SK-N-SH treated with all-trans-retinoic acid at 6 μM for 48 hours (cell line): ENCODE measurements around the gene FTO.

Experiments
- ATAC-seq: fragments of 200-7000 bp; cut with Tn5 transposase; 3 replicates; pipeline ENCODE4 v1.9.1; 2020; ENCODE audit warnings: mild to moderate bottlenecking, moderate library complexity
- ARNTL ChIP-seq: fragments of 450-650 bp; formaldehyde crosslinking; IDR thresholded peaks from 2 replicates; pipeline ENCODE4 v1.5.0; 2020; ENCODE audit warnings: low read depth, mild to moderate bottlenecking, moderate library complexity, borderline replicate concordance
- BACH2 ChIP-seq: fragments of 250-450 bp; sonication (Bioruptor Pico); IDR thresholded peaks from 2 replicates; pipeline ENCODE4 v1.9.0; 2021; ENCODE audit warnings: mild to moderate bottlenecking, borderline replicate concordance
- CREB5 ChIP-seq: fragments of 250-450 bp; sonication (Bioruptor Pico); IDR thresholded peaks from 2 replicates; pipeline ENCODE4 v1.5.1; 2020; ENCODE audit warnings: low read depth, mild to moderate bottlenecking, moderate library complexity
- CSDC2 ChIP-seq: fragments of 250-450 bp; sonication (Bioruptor Pico); IDR thresholded peaks from 2 replicates; pipeline ENCODE4 v1.5.0; 2020; ENCODE audit warnings: mild to moderate bottlenecking, moderate library complexity
- CSRNP3 ChIP-seq: fragments of 250-450 bp; sonication (Bioruptor Pico); IDR thresholded peaks from 2 replicates; pipeline ENCODE4 v1.5.1; 2021; ENCODE audit warnings: mild to moderate bottlenecking, moderate library complexity
- GLIS3 ChIP-seq: fragments of 250-450 bp; sonication (Bioruptor Pico); IDR thresholded peaks from 2 replicates; pipeline ENCODE4 v1.5.0; 2020; ENCODE audit warnings: mild to moderate bottlenecking, moderate library complexity
- ISL1 ChIP-seq: fragments of 250-450 bp; sonication (Bioruptor Pico); IDR thresholded peaks from 2 replicates; pipeline ENCODE4 v2.1.2; 2022; ENCODE audit warnings: mild to moderate bottlenecking, moderate library complexity
- OSR1 ChIP-seq: fragments of 250-450 bp; sonication (Bioruptor Pico); IDR thresholded peaks from 2 replicates; pipeline ENCODE4 v1.8.0; 2022; ENCODE audit warnings: moderate library complexity, mild to moderate bottlenecking, inconsistent platforms
- PATZ1 ChIP-seq: fragments of 250-450 bp; sonication (Bioruptor Pico); IDR thresholded peaks from 2 replicates; pipeline ENCODE4 v1.8.0; 2020; ENCODE audit warnings: mild to moderate bottlenecking, moderate library complexity, borderline replicate concordance
- POU6F1 ChIP-seq: fragments of 250-450 bp; sonication (Bioruptor Pico); IDR thresholded peaks from 2 replicates; pipeline ENCODE4 v1.8.0; 2021; ENCODE audit warnings: low read depth, mild to moderate bottlenecking, moderate library complexity, borderline replicate concordance
- PPARA ChIP-seq: fragments of 250-450 bp; sonication (Bioruptor Pico); IDR thresholded peaks from 2 replicates; pipeline ENCODE4 v1.5.0; 2020; ENCODE audit warnings: mild to moderate bottlenecking, borderline replicate concordance
- RARB ChIP-seq: fragments of 250-450 bp; sonication (Bioruptor Pico); IDR thresholded peaks from 2 replicates; pipeline ENCODE4 v1.8.0; 2021; ENCODE audit warnings: mild to moderate bottlenecking, moderate library complexity
- TOX ChIP-seq: fragments of 250-450 bp; sonication (Bioruptor Pico); IDR thresholded peaks from 2 replicates; pipeline ENCODE4 v1.8.0; 2021; ENCODE audit warnings: mild to moderate bottlenecking, moderate library complexity, borderline replicate concordance
- TSHZ2 ChIP-seq: fragments of 250-450 bp; sonication (Bioruptor Pico); IDR thresholded peaks from 2 replicates; pipeline ENCODE4 v1.5.0; 2020; ENCODE audit warnings: mild to moderate bottlenecking, moderate library complexity
- ZC3H10 ChIP-seq: fragments of 250-450 bp; sonication (Bioruptor Pico); IDR thresholded peaks from 2 replicates; pipeline ENCODE4 v1.5.1; 2021; ENCODE audit warnings: mild to moderate bottlenecking, moderate library complexity
- ZFP3 ChIP-seq: fragments of 250-450 bp; sonication (Bioruptor Pico); IDR thresholded peaks from 2 replicates; pipeline ENCODE4 v1.5.0; 2020; ENCODE audit warnings: mild to moderate bottlenecking, moderate library complexity
- ZFP30 ChIP-seq: fragments of 450-650 bp; formaldehyde crosslinking; IDR thresholded peaks from 2 replicates; pipeline ENCODE4 v1.5.0; 2022; ENCODE audit warnings: mild to moderate bottlenecking, moderate library complexity
- ZNF565 ChIP-seq: fragments of 450-650 bp; formaldehyde crosslinking; conservative IDR thresholded peaks from 2 replicates; pipeline ENCODE4 v1.5.0; 2020; ENCODE audit warnings: low read depth, mild to moderate bottlenecking, moderate library complexity
- ZNF70 ChIP-seq: fragments of 450-650 bp; formaldehyde crosslinking; IDR thresholded peaks from 2 replicates; pipeline ENCODE4 v1.5.0; 2020; ENCODE audit warnings: mild to moderate bottlenecking, moderate library complexity
- ZNF8 ChIP-seq: fragments of 450-650 bp; formaldehyde crosslinking; IDR thresholded peaks from 2 replicates; pipeline ENCODE4 v1.5.0; 2020; ENCODE audit warnings: mild to moderate bottlenecking, moderate library complexity

Gene FTO

GRCh38 chr16:53741546-53741945 lies 37.6 kb downstream of the FTO start:
- ATAC-seq = no peak
- TF ChIP-seq ARNTL (CRISPR knock-in tag) (no peak), CSRNP3 (CRISPR knock-in tag) (no peak), PPARA (CRISPR knock-in tag) (no peak), GLIS3 (CRISPR knock-in tag) (no peak), ZNF8 (no peak), TSHZ2 (CRISPR knock-in tag) (no peak), ZNF565 (no peak), RARB (no peak), ZC3H10 (CRISPR knock-in tag) (no peak), ZFP3 (no peak)

GRCh38 chr16:53743149-53743566 lies 39.2 kb downstream of the FTO start:
- ATAC-seq = peak; percentile 62
- TF ChIP-seq CSDC2 (no peak), GLIS3 (CRISPR knock-in tag) (no peak), ZFP3 (no peak), TSHZ2 (CRISPR knock-in tag) (no peak), CREB5 (CRISPR knock-in tag) (no peak), ZFP30 (CRISPR knock-in tag) (no peak), TOX (no peak), ISL1 (CRISPR knock-in tag) (no peak), PPARA (CRISPR knock-in tag) (no peak), ZNF70 (CRISPR knock-in tag) (no peak), POU6F1 (CRISPR knock-in tag) (no peak), BACH2 (CRISPR knock-in tag) (no peak), OSR1 (CRISPR knock-in tag) (no peak)

GRCh38 chr16:53744449-53744848 lies 40.5 kb downstream of the FTO start:
- no peak for ATAC-seq
- TF ChIP-seq PATZ1 (CRISPR knock-in tag) (no peak), ZNF565 (no peak), ZNF8 (no peak), PPARA (CRISPR knock-in tag) (no peak), TOX (no peak), BACH2 (CRISPR knock-in tag) (no peak), CSRNP3 (CRISPR knock-in tag) (no peak), POU6F1 (CRISPR knock-in tag) (no peak)
